Measurements from ENCODE around the gene TBXAS1.
"Not testable (repeated sequence)": the region's sequence is repeated elsewhere in the genome, so short reads cannot be mapped to it uniquely, and the experiment has no call there.

Gene TBXAS1

DNA sequence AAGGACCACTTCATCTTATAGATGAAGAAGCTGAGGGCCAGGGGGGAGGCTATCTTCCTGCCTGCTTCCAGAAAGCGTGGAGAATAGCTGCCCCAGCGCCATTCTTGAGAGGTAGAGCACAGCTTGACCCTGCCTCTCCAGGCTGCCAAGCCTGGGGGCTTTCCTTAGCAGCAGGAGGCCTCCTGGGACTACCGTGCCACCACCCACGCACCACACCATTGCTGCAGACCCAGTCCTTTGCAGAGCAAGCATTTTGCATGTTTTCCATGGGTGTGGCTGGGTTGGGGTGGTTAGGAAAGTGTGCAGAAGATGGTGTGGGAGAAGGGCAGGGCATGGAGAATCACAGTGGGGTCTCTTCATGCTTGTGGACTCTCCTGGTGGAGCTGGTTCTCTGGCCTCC lies 64.9 kb downstream of the TBXAS1 start:
- DNase-seq, result no peak

DNA sequence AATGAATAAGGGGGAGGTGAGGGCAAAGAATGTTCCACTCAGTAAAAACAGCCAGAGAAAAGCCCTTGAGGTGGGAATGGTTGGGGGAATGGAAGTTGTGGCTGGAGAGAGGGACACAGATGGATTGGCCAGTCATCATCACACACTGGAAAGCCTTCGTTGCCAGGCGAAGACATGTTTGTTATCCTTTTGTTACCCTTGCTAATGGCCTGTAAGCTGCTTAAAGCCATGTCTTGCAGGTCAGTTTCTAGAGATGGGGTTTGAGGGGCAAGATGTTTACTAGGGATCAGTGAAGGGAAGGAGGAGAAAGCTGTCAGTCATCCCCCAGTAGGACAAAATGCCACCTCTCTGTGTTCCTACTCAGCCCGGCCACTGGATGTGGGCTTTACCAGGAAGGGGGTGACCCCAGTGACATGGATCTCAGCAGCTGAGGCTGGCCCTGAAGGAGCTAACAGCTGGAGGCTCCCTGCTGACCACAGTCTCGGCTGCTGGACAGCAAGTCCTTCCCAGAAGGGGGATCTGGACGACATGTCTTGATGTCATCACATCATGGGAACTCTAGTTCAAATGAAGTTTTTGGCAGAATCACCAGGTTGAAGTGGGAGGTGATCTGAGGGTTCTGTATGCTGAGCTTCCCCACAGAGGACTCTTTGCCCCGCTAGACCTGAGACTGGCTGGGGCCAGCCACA lies 66.2 kb downstream of the TBXAS1 start:
- no peak for DNase-seq

DNA sequence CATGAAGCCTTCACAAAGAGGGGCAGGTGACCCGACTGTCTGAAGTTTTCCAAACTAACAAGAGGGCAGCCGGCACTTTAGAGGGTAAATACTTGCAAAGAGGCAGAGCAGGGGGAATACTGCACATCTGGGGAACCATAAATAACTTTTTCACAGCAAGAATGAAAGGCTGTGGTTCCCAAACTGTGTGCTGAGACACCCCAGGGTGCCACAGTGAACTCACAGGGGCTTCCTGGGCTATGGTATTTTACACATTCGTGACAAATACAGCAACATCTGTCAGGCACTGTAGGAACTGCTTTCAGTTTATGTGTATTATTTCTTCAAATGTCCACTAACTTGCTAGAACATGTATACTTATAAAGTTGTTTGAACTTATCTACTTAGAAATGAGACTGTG lies 67.2 kb downstream of the TBXAS1 start:
- no peak for DNase-seq

DNA sequence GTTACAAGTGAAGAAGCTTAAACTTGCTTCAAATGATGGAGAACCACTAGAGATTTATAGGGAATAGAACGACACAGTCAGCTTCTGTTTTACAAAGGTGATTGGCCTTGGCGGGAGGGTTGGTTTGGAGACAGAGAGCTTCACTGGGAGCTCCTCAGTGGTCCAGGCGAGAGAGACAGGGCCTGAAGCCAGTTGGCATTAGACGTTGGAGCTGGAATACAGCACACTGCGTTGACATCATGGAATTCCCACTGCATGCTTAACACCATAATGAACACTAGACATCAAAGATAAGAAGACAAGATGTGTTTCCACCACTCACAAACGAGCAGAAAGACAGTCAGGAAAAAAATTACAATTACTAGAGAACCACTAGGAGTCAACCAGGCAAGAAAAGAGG lies 67.8 kb downstream of the TBXAS1 start:
- no peak for DNase-seq

DNA sequence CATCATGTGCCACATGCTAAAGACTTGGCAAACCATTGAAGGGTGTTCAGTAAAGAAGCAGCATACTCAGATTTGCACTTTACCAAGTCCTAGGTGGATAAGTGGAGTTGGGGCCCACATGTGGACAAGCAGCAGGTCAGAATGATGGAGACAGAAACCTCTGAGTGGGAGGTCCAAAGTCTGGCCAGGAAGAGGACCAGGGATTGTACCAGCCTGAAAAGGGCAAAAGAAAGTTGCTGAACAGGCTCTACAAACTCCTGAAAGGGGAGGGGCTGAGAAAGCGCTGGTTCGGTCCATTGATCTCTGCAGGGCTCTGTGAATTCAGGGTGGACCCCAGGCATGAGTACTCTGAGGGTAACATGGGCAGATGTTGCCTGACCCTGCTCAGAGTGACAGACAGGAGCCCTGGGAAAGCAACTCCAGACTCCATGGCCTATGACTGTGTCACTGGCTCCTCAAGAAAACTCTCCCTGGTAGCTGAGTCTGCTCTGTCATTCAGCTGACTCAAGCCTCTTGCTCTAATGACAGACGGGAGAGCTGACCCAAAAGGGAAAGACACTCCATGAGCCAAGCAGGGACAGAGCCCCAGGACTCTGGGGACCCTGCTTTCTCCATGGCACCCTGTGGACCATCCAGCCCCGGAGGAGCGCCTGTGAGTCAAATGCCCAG lies 68.5 kb downstream of the TBXAS1 start:
- no peak for DNase-seq

DNA sequence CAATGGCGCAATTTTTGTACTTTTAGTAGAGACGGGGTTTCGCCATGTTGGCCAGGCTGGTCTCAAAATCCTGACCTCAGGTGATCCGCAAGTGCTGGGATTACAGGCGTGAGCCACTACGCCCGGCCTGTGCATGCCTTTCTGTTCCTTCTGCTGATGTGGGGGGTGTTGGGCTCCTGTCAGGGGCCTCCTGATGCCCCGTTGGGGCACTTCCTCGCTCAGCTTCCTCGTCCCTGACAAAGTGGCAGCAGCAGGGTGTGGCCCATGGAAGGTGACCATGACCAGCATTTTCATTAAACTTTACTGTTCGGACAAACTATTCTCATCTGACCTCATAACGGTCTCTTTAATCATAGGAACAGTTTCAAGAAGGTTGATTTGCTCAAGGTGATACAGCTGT lies 69.4 kb downstream of the TBXAS1 start:
- DNase-seq, result no peak

DNA sequence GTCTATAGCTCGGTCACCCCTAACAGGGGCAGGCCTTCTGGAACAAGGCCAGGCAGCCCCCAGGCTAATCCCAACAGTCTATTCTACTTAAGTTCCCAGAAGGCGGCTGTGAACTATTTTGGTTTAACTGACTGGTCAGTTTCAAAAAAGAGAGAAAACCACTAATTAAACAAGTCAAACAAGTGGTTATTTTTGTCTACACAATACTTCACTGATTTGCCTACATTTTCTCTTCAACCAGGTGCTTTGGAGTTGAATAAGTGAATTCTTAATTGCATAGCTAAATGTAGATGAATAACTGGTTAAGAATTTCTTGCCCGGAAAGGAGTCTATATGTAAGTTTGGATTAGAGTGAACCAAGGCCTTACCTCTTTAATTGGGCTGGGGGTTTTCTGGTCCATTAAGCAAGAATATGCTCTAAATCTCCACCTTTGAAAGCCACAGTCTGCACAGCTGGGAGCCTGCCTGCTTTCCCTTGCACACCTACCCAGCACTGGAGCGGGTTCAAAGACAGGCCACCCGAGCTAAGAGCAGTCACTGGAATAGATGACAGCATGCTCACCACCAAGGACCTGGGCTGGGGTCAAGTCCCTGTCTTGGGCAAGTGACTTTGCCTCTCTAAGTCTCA lies 70.4 kb downstream of the TBXAS1 start:
- no peak for DNase-seq

DNA sequence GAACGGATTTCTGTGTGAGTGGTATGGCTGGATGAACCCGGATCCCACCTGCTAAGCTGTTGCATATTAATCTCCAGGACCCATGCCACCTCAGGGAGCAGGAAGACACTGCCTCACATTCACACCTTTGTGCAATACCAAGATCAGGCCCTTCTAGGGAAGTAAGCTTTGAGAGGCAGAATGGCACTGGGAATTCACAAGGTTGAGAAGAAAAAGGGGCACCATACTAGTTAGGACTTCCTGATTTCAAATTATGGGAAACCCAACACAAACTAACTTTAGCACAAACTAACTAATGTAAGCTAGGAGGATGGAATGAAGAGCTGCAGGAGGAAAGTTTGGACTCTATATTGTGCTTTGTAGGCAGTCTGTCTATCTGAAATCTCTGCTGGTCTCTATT lies 71.3 kb downstream of the TBXAS1 start:
- DNase-seq, result no peak

DNA sequence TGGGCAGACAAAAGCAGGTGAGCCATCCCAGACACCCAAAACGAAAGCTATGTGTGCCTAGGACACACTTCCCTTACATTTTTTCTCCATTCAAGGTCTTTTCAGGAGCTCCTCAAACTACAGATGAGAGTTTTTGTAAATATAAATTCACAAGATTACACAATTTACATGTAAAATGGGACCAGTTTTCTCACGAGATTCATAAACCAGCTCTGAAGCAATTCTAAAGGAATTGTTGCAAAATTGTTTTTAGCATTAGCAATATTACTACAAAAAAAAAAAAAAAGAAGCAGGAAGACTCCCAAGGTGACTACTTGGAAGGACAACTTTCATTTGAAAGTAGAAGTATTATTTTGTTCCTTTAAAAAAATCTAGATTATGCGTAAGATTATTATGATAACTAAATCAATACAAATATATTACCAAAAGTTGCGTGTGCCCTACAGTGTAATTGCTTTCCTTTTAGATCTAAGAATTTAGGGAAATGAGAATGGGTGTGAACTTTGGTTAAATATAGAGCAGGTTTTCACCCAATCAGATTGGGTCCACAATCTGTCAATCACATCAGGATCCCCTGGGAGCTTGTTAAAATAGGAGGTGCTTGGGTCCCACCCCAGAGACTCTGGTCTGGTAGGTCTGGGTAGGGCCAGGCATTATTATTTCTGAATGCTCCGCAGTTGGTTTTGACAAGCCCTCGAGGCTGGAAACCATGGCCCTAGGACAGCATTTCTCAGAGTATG lies 72.2 kb downstream of the TBXAS1 start:
- no peak for DNase-seq

DNA sequence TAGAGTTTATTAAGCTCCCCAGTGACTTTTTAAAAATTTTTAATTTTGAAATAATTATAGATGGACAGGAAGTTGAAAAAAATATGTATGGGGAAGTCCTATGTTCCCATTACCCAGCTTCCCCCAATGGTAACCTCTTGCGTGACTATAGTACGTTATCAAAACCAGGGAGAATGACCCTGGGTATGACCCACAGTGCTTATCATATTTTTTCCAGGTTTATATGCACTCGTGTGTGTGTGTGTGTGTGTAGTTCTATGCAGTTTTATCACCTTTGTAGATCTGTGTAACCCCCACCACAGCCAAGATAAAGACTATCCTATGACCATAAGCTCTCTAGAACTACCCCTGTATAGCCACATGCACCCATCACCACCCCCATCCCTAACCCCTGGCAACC lies 72.8 kb downstream of the TBXAS1 start:
- DNase-seq, result no peak

DNA sequence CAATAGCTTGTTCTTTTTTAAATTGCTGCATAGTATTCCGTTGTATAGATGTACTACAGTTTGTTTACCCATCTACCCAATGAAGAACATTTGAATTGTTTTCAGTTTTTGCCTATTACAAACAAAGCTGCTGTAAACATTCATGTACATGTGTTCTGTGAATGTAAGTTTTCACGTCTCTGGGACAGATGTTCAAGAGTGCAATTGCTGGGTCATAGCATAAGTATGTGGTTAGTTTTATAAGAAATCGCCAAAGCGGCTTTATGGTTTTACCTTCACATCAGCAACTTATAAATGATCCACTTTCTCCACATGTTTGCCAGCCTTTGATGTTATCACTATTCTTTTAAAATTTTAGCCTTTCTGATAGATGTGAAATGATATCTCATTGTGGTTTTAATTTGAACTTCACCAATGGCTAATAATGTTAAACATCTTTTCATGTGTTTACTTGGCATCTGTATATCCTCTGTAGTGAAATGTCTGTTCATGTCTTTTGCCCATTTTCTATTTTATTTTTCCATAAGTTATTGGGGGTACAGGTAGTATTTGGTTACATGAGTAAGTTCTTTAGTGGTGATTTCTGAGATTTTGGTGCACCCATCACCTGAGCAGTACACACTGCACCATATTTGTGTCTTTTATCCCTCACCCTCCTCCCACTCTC lies 73.5 kb downstream of the TBXAS1 start:
- DNase-seq, result no peak

DNA sequence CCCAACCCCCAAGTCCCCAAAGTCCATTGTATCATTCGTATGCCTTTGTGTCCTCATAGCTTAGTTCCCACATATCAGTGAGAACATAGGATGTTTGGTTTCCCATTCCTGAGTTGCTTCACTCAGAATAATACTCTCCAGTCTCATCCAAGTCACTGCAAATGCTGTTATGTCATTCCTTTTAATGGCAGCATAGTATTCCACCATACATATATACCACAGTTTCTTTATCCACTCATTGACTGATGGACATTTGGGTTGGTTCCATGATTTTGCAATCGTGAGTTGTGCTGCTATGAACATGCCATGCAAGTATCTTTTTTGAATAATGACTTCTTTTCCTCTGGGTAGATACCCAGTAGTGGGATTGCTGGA lies 74.0 kb downstream of the TBXAS1 start:
- not testable (repeated sequence) for DNase-seq

DNA sequence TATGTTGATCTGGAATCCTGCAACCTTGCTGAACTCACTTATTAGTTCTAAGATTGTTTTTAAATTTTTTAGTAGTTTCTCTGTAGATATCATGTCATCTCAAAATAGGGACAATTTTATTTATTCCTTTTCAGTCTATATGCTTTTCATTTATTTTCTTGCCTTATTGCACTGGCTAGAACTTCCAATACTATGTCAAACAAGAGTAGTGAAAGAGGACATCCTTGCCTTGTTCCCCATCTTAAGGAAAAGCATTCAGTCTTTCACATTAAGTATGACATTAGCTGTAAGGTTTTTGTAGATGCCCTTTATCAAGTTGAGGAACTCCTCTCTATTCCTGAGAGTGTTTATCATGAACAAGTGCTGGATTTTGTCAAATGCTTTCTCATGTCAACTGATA lies 77.8 kb downstream of the TBXAS1 start:
- DNase-seq, result no peak

DNA sequence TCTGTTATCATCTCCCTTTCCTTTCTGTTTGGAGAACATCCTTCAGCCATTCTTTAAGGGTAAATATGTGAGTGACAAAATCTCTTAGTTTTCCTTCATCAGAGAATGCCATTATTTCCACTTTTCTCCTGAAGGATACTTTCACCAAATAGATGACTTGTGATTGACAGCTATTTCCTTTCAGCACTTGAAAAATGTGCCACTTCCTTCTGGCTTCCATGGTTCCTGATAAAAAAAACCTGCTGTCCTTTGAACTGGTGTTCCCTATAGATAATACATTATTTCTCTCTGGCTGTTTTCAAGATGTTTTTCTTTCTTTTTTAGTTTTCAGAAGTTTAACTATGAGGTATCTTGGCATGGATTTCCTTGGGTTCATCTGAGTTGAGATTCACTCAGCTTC lies 79.7 kb downstream of the TBXAS1 start:
- DNase-seq, result no peak

DNA sequence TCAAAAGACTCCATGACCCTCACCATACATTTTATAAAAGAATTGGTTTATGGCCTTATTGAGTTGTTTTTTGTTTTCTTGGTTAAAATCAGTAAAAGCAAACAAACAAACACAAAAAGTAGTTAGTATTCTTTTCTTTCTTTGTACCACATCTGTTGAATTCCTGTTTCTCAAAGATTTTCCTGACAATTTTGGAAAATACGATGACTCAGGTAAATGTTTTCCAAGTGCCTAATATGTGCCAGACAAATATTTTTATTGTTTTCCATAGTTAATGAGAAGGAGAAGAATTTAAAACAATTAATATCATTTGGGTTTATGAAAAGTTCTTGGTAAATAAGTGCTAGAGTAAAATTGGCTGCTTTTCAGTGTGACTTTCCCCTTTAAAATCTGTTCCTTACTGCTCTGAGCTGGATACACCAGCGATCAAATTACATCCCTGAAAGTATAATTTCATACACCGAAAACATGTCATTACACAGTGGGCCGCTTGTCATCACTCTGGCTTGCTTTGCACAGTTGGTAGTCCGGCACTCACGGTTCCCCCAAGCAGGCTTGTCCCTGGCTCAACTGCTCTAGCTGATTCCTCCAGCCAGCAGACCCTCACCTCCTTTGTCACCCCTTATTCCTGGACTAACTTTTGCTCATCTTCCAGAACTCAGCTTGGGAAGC lies 80.5 kb downstream of the TBXAS1 start:
- no peak for DNase-seq

DNA sequence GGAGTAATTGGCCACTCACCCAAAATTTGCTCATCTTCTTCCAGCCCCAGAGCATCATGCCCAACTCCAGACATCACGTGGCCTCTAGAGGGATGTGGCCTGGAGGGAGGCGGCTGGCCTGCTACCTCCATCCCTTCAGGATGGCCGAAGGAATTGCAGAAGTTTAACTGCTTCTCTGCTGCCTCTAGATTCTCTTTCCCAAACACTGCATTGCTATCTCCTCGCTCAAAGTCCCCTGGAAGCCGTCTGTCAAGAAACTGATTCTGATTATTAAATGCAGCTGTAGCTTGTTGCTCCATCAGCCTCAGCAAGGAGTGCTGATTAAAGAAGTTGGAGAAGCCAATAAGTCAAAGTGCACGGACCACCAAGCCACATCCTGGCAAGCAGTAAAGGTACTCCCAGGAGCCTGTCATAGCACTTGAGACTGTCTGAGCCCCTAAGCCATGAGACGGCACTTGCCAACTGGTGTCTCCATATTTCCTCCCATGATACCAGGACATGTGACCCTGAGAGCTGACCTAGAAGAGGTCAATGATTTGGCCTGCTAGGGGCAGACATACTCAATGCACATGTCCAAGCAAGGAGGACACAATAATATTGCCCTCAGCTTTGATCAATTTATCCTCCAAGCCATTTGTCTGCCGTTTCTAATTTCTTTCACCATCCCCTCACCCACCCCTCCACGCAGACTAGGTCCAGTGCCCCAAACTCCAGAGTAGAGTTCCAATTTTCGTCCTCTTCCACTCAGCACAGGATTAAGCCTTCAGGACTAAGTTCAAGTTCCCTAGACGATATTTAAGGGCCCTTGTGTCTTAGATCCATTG lies 84.2 kb downstream of the TBXAS1 start:
- DNase-seq, result no peak

DNA sequence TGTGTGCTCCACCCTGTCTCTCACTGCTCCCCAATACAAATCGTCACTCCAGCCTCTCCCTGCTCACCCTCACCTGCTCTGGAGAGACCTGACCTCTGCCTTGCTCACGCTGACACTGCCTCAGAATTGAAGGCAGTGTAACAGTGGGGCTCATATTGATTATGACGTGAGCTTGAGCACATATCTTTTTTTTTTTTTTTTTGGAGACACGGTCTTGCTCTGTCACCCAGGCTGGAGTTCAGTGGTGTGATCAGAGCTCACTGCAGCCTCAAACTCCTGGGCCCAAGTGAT lies 84.7 kb downstream of the TBXAS1 start:
- DNase-seq, result no peak

DNA sequence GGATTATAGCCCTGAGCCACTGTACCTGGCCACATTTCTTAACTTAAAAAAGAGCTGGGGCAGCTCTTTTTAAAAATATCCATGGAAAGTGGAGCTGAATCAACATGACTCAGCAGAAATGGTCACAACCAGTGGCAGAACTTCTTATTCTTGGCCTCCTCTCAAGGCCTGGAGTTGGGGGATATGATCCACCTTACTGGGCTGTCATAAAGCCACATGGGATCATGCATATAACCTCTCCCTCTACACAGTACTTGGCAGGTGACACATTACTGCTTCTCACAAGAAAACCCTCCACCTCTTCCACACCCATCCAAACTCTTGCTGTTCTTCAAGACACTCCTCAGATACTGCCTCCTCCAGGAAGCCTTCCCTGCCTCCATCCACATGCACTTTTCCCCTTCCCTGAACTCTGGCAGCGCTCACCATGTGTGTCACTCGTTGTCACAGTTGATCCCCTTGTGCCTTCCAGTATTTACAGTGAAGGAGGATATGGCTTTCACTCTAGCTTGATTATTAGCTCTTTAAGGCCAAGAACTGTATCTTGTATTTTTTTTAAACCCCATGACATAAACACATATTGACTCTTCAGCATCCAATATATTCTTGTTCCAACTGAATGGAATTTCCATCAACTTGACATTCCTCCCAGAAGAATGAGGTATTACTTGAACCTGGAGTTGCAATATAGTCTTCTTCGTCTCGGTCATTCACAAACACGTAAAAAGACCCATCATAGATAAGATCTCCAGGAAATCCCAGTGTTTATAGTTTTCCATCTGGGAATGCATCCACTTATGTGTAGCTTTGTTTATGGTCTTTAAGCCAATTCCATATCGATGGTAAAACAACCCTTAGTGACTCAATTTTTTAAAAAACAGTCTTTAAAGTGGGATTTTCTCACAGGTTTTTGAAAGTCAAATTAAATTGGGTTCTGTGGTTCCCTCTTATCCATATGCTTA lies 85.5 kb downstream of the TBXAS1 start:
- DNase-seq, result no peak

DNA sequence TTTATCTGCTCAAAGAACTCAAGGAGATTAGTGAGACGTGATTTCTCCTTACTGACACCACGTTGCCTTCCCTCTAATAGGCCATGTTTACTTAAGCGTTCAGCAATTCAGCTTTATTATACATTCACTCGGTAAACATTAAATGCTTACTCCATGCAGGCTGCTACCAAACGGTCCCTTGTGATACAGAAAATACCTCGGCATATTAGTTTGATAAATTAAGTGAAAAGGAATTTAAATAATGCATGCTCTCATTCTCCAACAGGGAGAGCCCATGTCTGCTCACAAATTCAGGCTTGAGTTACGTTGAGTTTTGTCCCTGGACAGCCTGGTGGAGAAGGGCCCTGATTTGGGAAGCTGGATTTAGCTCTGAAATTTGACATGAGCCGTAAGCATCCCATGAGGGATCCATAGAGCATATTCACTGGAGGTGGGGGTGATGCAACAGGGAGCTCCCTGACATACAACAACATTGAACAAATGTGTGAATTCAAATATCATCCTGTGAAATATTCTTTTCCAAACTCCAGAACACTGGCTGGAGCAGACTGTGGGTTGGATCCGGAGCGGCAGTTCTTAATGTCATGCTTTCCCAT lies 86.3 kb downstream of the TBXAS1 start:
- no peak for DNase-seq

Data from effector CD4-positive, alpha-beta T cell (primary cell).